HG02571 (cell line): Measurements from ENCODE around the gene EIF3F.

Source experiments
- ATAC-seq: cut with Tn5 transposase; IDR thresholded peaks from one replicate; pipeline ENCODE4 v1.9.1; 2021; ENCODE audit warnings: mild to moderate bottlenecking, moderate library complexity; ENCODE audit not compliant: unreplicated experiment

Gene EIF3F, protein sequence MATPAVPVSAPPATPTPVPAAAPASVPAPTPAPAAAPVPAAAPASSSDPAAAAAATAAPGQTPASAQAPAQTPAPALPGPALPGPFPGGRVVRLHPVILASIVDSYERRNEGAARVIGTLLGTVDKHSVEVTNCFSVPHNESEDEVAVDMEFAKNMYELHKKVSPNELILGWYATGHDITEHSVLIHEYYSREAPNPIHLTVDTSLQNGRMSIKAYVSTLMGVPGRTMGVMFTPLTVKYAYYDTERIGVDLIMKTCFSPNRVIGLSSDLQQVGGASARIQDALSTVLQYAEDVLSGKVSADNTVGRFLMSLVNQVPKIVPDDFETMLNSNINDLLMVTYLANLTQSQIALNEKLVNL

GRCh38 chr11:7986768-7987559 is at the start of gene EIF3F:
TSS of gene EIF3F (plus strand) at chr11:7987337. CDS start at chr11:7987353, 16 bp downstream.
- peak; percentile 96 for ATAC-seq

DNA sequence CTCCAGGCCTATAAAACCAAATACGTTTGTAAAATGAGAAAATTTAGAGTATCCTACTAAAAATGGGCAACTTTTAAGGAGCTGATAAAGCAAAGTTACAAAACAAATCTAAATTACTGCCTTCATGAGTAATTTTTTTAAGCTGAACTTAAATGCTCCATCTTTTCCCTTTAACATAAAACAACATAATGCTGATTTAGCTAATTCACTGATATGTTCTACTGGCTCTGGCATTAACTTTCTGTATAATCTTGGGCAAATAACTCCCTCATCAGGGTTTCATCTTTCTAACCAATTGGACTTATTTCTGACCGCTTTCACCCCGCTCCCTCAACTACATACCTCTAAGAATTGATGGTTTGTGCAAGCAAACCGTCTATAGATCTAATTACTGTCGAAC is 46.0 kb upstream of the EIF3F start:
- ATAC-seq: no peak

DNA sequence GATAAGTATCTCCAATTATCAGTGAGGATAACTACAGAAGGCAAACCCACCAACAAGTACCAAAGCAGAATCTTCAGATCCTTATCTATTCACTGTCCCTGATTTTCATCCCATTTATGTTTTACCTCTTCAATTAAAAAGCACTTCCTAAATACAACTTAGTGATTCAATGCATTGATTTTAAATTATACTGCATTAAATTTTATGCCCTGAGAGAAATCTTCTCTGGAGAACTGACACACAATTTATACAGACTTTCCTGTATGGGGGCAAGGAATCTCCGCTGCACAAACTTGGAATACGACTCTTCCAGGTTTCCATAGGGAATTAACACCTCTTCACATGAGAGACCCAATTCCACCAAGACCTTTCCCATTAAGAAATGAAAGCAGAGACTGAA is 45.5 kb upstream of the EIF3F start, which contains the start of gene OR10A3:
Gene OR10A3 (minus strand): TSS at position 101 of the 400 bp plus-strand sequence. CDS start 2,188 bp downstream, outside the sequence.
- ATAC-seq: no peak

- ATAC-seq: no peak
Measured at GRCh38 chr11:7944123-7944522, 43.0 kb upstream of the EIF3F start.

DNA sequence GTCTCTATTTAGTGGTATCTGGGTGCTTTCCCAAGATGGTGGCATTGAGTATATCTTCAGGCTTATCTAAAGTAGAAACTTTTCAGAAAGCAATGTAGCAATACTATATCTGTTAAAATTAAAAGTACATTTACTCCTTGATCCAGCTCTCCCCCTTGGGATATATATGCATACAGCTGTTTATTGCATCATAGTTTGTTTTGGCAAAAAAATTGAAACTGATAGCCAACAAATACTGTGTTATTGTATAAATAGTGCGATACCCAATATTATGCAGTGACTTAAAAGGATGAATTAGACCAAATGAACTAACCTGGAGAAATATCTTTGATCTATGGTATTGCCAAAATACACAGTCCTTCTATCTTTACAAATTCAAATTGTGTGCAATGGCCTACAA is 37.2 kb upstream of the EIF3F start:
- ATAC-seq: no peak

GRCh38 chr11:7955191-7955590 is 31.9 kb upstream of the EIF3F start:
- no peak for ATAC-seq

DNA sequence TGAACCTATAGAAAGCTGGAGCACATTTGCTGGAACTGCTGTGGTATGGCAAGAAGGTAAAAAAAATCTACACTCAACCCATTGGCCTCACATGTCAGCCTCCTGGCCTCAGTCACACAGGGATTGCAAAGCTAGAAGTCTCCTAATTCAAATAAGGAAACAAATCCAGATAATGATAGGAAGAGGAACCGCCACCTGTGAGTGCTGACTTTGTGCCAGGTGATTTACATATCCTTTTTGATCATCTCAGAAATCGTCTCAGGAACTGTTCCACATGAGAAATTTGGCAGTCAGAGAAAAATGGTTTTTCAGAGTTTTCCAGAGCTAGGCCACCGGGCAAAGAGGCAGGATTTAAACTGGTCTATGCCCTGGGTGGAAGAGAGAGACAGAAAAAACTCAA is 22.9 kb upstream of the EIF3F start:
- ATAC-seq: no peak

DNA sequence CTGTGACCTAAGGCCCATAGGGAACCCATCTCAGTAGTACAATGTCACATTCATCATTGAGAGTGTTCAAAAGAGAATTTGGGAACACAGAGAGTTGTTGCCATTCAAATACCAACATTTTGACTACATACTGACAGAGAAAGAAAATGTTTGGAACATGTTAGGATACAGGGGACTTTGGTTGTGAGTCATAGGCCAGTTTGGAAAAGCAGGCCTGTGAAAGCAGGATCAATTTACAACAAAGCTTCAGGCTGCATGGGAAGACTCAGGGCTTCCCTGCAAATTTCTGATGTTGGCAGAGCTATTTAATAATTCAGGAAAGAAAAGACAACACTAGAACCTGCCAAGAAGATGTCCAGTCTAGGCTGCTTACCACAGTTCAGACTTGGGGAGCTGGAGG is 22.3 kb upstream of the EIF3F start:
- ATAC-seq: no peak

- ATAC-seq: no peak
Measured at GRCh38 chr11:7965386-7965785, 21.8 kb upstream of the EIF3F start, which contains the start of gene NLRP10. TSS of gene NLRP10 (minus strand) at chr11:7965447. CDS start at chr11:7963495, 1,952 bp downstream.

DNA sequence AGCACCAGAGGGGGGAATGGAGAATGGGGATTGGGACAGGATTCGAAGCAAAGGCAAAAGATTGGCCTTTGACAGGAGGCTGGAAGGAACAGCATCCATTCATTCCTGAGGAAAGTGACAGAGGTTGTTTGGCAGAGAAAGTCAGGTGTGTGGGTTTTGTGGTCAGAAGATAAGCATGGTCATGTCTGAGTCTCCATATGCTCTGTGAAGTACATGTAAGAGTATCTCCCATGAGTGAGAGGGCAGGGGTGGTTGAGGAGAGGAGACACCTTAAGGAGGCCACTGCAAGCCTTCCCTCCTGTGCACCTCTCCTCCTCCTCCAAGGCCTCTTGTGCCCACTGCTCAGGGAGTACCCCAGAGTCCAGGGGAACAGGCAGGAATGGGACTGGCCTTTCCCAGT is 20.0 kb upstream of the EIF3F start:
- ATAC-seq: no peak

- no peak for ATAC-seq
Measured at GRCh38 chr11:7967826-7968225, 19.3 kb upstream of the EIF3F start.

- ATAC-seq: no peak
Measured at GRCh38 chr11:7968686-7969085, 18.5 kb upstream of the EIF3F start.

DNA sequence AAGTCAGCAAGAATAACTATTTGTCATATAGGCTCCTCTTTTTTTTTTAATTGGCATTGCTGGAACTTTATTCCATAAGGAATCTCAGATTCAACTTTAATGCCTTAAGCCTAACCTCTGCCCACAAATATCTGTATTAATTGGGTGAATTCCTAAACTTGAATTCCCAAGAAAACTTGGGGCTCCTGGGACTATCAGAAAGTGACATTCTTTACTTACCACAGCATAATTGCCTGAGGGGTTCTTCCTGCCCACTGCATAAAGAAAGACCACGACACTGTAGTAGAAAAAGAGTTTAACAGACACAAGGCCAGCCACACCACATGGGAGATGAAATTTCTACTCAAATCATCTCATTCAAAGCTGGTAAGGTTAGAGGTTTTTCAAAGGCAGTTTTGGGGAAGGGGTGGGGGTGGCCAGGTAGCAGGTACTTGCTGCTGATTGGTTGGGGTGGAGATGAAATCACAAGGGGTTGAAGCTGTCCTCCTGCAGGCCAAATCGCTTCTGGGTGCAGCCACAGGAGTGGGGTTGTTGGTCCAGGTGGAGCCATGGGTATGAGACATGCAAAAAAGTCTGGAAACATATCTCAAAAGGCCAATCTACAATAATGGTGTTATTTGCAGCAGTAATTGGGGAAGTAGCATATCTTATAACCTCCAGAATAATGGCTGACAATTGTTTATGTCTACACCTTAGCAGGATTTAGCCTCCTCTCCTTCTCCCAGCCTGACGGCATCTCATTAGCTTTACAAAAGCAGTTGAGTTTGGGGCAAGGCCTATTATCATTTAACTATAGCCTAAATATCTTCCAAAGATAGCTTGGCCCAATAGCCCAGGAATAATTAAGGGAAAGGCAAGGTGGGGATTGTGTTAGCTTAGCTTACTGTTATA is 17.1 kb upstream of the EIF3F start:
- no peak for ATAC-seq

DNA sequence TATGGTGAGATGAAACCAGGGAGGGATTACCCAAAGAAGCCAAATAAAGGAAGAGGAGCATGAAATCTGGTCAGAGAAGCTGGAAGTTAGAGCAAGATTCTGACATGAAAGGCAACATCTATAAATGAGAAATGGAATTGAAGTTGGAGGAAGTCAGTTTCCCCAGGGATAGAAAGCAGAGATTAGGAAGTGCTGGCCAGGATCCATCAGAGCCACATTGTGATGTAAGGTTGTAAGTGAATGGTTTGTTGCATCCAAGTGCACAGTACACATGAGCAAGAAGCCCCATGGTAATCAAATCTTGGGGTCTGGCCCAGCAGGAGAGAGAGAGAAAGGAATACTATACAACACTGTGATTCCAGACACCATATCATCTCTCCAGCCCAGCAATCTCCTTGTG is 15.3 kb upstream of the EIF3F start:
- no peak for ATAC-seq

GRCh38 chr11:7973011-7973410 is 14.1 kb upstream of the EIF3F start:
- ATAC-seq: no peak

- no peak for ATAC-seq
Measured at GRCh38 chr11:7974668-7975067, 12.5 kb upstream of the EIF3F start.

- ATAC-seq: no peak
Measured at GRCh38 chr11:7977232-7977917, 9.8 kb upstream of the EIF3F start.

- no peak for ATAC-seq
Measured at GRCh38 chr11:7981619-7982157, 5.4 kb upstream of the EIF3F start.

DNA sequence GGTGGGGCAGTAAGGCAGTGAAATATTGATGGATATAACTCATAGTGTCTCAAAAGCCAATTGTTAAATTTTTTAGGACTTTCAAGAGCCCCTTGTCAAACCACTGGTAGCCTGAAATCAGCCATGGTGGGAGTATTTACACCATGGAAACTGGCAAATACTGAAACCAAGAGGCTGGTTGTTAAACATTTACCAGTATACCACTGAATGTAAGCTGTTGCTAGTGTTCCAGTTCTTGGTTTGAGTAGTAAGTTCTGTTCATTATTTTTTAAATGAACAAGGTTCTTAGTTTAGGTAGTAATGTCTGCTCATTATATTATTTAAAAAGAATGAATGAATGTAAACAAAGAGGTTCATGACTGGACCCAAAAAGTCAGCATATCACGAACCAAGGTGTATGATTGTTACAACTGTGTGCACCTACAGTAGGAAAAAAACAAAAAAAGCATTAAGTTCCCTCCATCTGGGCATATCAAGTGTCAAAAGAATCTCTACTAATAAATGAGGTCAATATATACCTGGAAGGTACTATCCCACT is 4.5 kb upstream of the EIF3F start:
- peak; percentile 34 for ATAC-seq
